ENCODE measurements around the gene WNT10A. TPM values are rescaled to one million over a fixed set of nuclear protein-coding genes. Genes with fewer than 3 reads are reported as not detected.

WNT10A gene
- total RNA-seq, 1 experiment from 2014 or later = 1.5 TPM

- RAD21 ChIA-PET (ENCODE audit: low non-redundant PET in 1 of 2, low total read pairs in 2 of 2, uncharacterized antibody in 2 of 2, unreplicated experiment in 2 of 2) = no interaction called here
- H2AFZ ChIP-seq (ENCODE audit: low read depth, low read length, poor library complexity, severe bottlenecking) = no peak overlapping the region
- H3K27ac ChIP-seq (ENCODE audit: low read depth, low read length) = no peak overlapping the region
- no peaks in the 10 kb centered on the region for H3K36me3 ChIP-seq (ENCODE audit: control insufficient read depth in 1 of 2, insufficient read depth in 2 of 2, low read length in 2 of 2)
- intact Hi-C loops (cut with micrococcal nuclease) = no loop called here
- DNase-seq (ENCODE audit: low read depth, low spot score) (no peak), ATAC-seq (no peak)
- no peaks in the 10 kb centered on the region for H3K9me3 ChIP-seq (ENCODE audit: control insufficient read depth in 1 of 2, insufficient read depth in 1 of 2, low read depth in 1 of 2, low read length in 2 of 2)
- no peak overlapping the region for H3K4me2 ChIP-seq (ENCODE audit: low read length)
- H3K9ac ChIP-seq (ENCODE audit: low read length) = no peak overlapping the region
- H3K27me3 ChIP-seq (ENCODE audit: insufficient read depth, low read length) = no peaks in the 10 kb centered on the region
- H3K4me1 ChIP-seq (ENCODE audit: control insufficient read depth in 1 of 2, insufficient read depth in 2 of 2, low read length in 2 of 2) = peaks cover 7 to 16% of the 10 kb centered on the region in 2 experiments
- H4K20me1 ChIP-seq (ENCODE audit: insufficient read depth) = no peaks in the 10 kb centered on the region
- no peak overlapping the region for H3K4me3 ChIP-seq (replicated peaks in 1 of 2; ENCODE audit: low read depth in 1 of 2, low read length in 2 of 2)
- CTCF ChIA-PET = interaction anchor here (1.0 kb wide), 1 partner anchor 11 kb away, joined by 3 read pairs; no protein-coding TSS in a partner anchor
- no TSS peak for BruUV-seq (replicated peaks)
- POLR2A ChIA-PET = no interaction called here
- H3K9me2 ChIP-seq (ENCODE audit: insufficient read depth) = no peaks in the 10 kb centered on the region
- no peaks in the 10 kb centered on the region for H3K79me2 ChIP-seq (ENCODE audit: insufficient read depth, low read length)
- TF ChIP-seq POLR2AphosphoS5 (IDR thresholded peaks at IDR 0.05; ENCODE audit: low read depth, low read length) (no peak), SP1 (IDR thresholded peaks at IDR 0.05; ENCODE audit: low read depth) (no peak), EZH2phosphoT487 (IDR thresholded peaks at IDR 0.05; ENCODE audit: borderline replicate concordance) (no peak), ZFX (IDR thresholded peaks at IDR 0.05) (no peak)
Observed at GRCh38 chr2:218865396-218865795, 15.3 kb upstream of the WNT10A start.

GRCh38 chr2:218865999-218866398, 14.7 kb upstream of the WNT10A start:
- H3K4me2 ChIP-seq (ENCODE audit: low read length) = no peak overlapping the region
- H4K20me1 ChIP-seq (ENCODE audit: insufficient read depth) = no peaks in the 10 kb centered on the region
- ChIA-PET CTCF (no interaction called here), RAD21 (ENCODE audit: low non-redundant PET in 1 of 2, low total read pairs in 2 of 2, uncharacterized antibody in 2 of 2, unreplicated experiment in 2 of 2) (no interaction called here), POLR2A (no interaction called here)
- no TSS peak for BruUV-seq (replicated peaks)
- no peak for DNase-seq (ENCODE audit: low read depth, low spot score)
- H2AFZ ChIP-seq (ENCODE audit: low read depth, low read length, poor library complexity, severe bottlenecking) = no peak overlapping the region
- no peak overlapping the region for H3K9ac ChIP-seq (ENCODE audit: low read length)
- ATAC-seq = no peak
- no peaks in the 10 kb centered on the region for H3K9me3 ChIP-seq (ENCODE audit: control insufficient read depth in 1 of 2, insufficient read depth in 1 of 2, low read depth in 1 of 2, low read length in 2 of 2)
- no peak overlapping the region for H3K27ac ChIP-seq (ENCODE audit: low read depth, low read length)
- intact Hi-C loops (cut with micrococcal nuclease) = no loop called here
- no peaks in the 10 kb centered on the region for H3K27me3 ChIP-seq (ENCODE audit: insufficient read depth, low read length)
- no peaks in the 10 kb centered on the region for H3K9me2 ChIP-seq (ENCODE audit: insufficient read depth)
- H3K79me2 ChIP-seq (ENCODE audit: insufficient read depth, low read length) = no peaks in the 10 kb centered on the region
- no peak for TF ChIP-seq ATF3 (IDR thresholded peaks at IDR 0.05)
- TF ChIP-seq SRF (IDR thresholded peaks at IDR 0.05; ENCODE audit: low read depth) = no peak
- no peak for TF ChIP-seq CEBPB (IDR thresholded peaks at IDR 0.05; ENCODE audit: low read depth)
- TF ChIP-seq EZH2phosphoT487 (IDR thresholded peaks at IDR 0.05; ENCODE audit: borderline replicate concordance) = no peak
- TF ChIP-seq CTCF (IDR thresholded peaks at IDR 0.05 in 2 of 3, conservative IDR thresholded peaks at IDR 0.05 in 1 of 3; ENCODE audit: borderline replicate concordance in 1 of 3, insufficient read depth in 1 of 3, low read depth in 2 of 3, low read length in 2 of 3) = 0 out of 6 replicates have a peak, but pooled peaks of 2 of the 3 experiments have one; percentile 12
- TF ChIP-seq SIN3A (IDR thresholded peaks at IDR 0.05; ENCODE audit: low read depth) = no peak
- H3K4me3 ChIP-seq (replicated peaks in 1 of 2; ENCODE audit: low read depth in 1 of 2, low read length in 2 of 2) = no peak overlapping the region
- H3K4me1 ChIP-seq (ENCODE audit: control insufficient read depth in 1 of 2, insufficient read depth in 2 of 2, low read length in 2 of 2) = peaks cover 5 to 10% of the 10 kb centered on the region in 2 experiments; a peak in 3 of 4 replicates
- H3K36me3 ChIP-seq (ENCODE audit: control insufficient read depth in 1 of 2, insufficient read depth in 2 of 2, low read length in 2 of 2) = no peaks in the 10 kb centered on the region
